Islet precursor cell (in vitro differentiated cells): Measurements from ENCODE around the gene ZNF213.

Experiments
- DNase-seq: peaks from one replicate; pipeline ENCODE4 v3.0.0-alpha.2; 2018

ZNF213 gene

GRCh38 chr16:3101841-3102470 is 32.9 kb upstream of the ZNF213 start:
- DNase-seq = peak; percentile 76

GRCh38 chr16:3106205-3106928 is 28.5 kb upstream of the ZNF213 start:
- peak; percentile 97 for DNase-seq

GRCh38 chr16:3112058-3112880 is 22.6 kb upstream of the ZNF213 start, which contains the start of gene ZNF205:
Gene ZNF205 (plus strand): TSS chr16:3112586. CDS start chr16:3113431, 845 bp downstream.
- peak; percentile 88 for DNase-seq

GRCh38 chr16:3112881-3113574 is 21.8 kb upstream of the ZNF213 start:
- no peak for DNase-seq

GRCh38 chr16:3113765-3114479 is 20.9 kb upstream of the ZNF213 start:
- peak; percentile 85 for DNase-seq

GRCh38 chr16:3115003-3115402 is 19.8 kb upstream of the ZNF213 start:
- DNase-seq = no peak

- DNase-seq = no peak
Measured at GRCh38 chr16:3115561-3115960, 19.3 kb upstream of the ZNF213 start.

GRCh38 chr16:3118204-3118790 is 16.5 kb upstream of the ZNF213 start:
- DNase-seq = no peak

- no peak for DNase-seq
Measured at GRCh38 chr16:3118846-3119245, 16.0 kb upstream of the ZNF213 start.

GRCh38 chr16:3119286-3119685 is 15.5 kb upstream of the ZNF213 start:
- DNase-seq = no peak

- no peak for DNase-seq
Measured at GRCh38 chr16:3119701-3120408, 15.0 kb upstream of the ZNF213 start.

- DNase-seq = no peak
Measured at GRCh38 chr16:3120435-3120834, 14.4 kb upstream of the ZNF213 start.

GRCh38 chr16:3121851-3122467 is 12.9 kb upstream of the ZNF213 start:
- no peak for DNase-seq

- no peak for DNase-seq
Measured at GRCh38 chr16:3122926-3123570, 11.8 kb upstream of the ZNF213 start.

GRCh38 chr16:3123986-3124886 is 10.6 kb upstream of the ZNF213 start:
- DNase-seq = peak; percentile 98

- DNase-seq = no peak
Measured at GRCh38 chr16:3127745-3128144, 7.1 kb upstream of the ZNF213 start.

- peak; percentile 90 for DNase-seq
Measured at GRCh38 chr16:3129137-3130131, 5.4 kb upstream of the ZNF213 start.
